ENCODE results near the gene CEACAM6.

DNA sequence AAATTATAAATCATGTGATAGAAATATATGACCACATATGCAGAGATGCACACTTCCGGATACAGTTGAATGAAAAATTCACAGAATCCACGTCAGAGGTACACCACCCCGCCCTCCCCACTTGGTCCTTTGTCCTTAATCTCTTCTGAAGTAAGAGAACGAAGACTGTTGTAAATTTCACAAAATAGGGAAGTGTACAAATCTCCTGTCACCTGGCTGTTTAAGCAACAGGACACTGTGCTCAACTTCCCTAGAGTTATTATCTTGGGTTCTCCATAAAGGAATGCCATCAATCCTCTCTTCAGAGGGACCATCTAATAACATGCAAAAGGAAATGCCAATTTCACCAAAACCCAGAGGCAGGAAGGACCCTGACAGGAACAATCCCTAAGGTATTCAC, 10.5 kb upstream of the CEACAM6 start:
- TF ChIP-seq, protein P1, sequence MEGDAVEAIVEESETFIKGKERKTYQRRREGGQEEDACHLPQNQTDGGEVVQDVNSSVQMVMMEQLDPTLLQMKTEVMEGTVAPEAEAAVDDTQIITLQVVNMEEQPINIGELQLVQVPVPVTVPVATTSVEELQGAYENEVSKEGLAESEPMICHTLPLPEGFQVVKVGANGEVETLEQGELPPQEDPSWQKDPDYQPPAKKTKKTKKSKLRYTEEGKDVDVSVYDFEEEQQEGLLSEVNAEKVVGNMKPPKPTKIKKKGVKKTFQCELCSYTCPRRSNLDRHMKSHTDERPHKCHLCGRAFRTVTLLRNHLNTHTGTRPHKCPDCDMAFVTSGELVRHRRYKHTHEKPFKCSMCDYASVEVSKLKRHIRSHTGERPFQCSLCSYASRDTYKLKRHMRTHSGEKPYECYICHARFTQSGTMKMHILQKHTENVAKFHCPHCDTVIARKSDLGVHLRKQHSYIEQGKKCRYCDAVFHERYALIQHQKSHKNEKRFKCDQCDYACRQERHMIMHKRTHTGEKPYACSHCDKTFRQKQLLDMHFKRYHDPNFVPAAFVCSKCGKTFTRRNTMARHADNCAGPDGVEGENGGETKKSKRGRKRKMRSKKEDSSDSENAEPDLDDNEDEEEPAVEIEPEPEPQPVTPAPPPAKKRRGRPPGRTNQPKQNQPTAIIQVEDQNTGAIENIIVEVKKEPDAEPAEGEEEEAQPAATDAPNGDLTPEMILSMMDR (conservative IDR thresholded peaks at IDR 0.05; ENCODE audit: low read depth in 2 of 2): no peak
- TF ChIP-seq EZH2 (IDR thresholded peaks at IDR 0.05; ENCODE audit: low read depth, unreplicated experiment): no peak
- TF ChIP-seq, protein P2, sequence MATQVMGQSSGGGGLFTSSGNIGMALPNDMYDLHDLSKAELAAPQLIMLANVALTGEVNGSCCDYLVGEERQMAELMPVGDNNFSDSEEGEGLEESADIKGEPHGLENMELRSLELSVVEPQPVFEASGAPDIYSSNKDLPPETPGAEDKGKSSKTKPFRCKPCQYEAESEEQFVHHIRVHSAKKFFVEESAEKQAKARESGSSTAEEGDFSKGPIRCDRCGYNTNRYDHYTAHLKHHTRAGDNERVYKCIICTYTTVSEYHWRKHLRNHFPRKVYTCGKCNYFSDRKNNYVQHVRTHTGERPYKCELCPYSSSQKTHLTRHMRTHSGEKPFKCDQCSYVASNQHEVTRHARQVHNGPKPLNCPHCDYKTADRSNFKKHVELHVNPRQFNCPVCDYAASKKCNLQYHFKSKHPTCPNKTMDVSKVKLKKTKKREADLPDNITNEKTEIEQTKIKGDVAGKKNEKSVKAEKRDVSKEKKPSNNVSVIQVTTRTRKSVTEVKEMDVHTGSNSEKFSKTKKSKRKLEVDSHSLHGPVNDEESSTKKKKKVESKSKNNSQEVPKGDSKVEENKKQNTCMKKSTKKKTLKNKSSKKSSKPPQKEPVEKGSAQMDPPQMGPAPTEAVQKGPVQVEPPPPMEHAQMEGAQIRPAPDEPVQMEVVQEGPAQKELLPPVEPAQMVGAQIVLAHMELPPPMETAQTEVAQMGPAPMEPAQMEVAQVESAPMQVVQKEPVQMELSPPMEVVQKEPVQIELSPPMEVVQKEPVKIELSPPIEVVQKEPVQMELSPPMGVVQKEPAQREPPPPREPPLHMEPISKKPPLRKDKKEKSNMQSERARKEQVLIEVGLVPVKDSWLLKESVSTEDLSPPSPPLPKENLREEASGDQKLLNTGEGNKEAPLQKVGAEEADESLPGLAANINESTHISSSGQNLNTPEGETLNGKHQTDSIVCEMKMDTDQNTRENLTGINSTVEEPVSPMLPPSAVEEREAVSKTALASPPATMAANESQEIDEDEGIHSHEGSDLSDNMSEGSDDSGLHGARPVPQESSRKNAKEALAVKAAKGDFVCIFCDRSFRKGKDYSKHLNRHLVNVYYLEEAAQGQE (IDR thresholded peaks at IDR 0.05; ENCODE audit: unreplicated experiment): no peak
- no peak for TF ChIP-seq EZH2phosphoT487 (IDR thresholded peaks at IDR 0.05; ENCODE audit: unreplicated experiment)

Data from GM23338 (cell line).